Stimulated activated CD4-positive, alpha-beta T cell treated with anti-CD3 and anti-CD28 coated beads, Interleukin-4, amount 100 ng/mL, for 1 hour (primary cell): Measurements from ENCODE around the gene ARHGAP45.

ENCODE experiments used
- DNase-seq: peaks from one replicate; pipeline ENCODE4 v3.0.0-alpha.2; 2020

Gene ARHGAP45

DNA sequence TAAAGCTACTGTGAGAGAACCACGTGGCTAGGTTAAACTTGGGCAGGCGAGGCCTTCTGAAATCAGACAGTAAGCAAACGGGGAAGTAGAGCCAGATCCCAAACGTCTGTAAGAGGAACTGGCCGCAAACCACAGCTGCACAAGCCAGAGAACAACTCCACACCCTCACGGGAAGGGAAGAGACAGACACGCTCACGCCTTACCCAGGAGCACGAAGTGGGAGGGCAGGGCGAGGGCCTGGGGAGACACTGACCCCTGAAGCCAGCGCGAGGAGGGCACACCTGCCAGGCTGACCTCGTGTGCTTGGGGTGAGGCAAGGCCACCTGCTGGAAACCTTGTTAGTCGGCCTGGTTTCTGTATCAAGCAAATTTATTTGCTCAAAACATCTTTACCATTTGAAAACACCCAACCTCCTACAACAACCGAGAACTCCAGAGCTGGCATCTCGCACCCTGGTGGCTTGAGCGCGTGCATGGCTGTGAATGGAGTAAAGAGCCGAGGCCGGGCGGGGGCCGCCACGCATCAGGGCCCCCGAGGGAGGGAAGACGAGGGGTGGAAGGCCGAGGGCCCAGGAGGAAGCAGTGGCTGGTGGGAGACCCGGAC, 20.9 kb downstream of the ARHGAP45 start:
- no peak for DNase-seq

DNA sequence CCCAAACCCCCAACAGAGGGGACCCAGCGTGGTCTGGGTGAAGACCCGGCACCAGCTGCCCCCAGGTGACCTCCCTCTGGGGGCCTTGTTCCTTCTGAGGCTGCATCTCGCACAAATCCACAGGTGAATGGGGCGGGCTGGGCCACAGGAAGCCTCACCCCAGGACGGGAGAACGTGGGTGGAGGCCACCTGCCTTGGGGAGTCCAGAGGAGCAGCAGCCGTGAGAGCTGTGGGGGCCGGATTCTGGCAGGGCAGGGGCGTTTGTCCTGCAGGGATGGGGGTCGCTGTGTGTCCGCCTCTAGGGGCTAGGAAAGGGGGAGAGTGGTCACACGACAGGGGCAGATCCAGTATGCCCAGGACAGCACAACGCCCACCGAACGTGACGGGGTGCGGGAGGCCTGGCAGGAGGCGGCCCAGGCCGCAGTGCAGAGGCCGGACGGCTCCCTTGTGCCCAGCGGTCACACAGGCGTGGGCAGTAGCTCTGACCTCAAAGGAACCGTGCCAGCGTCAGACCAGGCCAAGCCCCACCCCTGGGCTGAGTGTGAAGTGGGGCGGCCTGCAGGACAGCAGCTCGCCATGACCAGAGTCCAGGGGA, 21.5 kb downstream of the ARHGAP45 start:
- no peak for DNase-seq

DNA sequence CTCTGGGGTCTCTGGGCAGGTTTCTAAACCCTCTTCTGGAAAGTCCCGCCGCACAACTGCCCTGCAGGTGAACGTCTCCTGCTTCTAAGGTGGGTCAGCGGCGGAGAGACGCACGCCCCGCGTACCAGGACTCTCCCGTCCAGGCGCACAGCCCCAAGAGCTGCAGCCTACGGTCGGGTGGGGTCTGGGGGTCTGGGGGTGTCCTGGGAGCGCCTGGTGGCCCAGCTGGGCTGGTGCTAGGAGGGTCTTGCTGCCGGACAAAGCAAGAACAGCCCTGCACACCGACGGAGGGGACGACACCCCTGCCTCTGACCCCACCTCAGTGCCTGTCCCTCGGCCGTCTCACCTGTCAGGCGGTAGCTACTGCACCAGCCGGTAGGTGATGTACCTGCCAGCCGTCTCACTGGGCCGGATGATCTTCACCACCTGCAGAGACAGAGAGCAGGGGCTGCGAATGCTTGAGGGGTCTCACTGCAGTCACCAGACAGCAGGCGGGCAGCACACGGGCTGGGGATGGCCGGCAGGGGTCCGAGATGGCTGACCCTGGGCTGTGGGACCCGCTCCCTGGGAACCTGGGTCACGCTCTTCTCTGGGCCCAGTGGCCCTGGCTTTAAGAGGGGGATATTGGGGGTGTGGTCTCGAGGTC, 22.3 kb downstream of the ARHGAP45 start:
- no peak for DNase-seq

DNA sequence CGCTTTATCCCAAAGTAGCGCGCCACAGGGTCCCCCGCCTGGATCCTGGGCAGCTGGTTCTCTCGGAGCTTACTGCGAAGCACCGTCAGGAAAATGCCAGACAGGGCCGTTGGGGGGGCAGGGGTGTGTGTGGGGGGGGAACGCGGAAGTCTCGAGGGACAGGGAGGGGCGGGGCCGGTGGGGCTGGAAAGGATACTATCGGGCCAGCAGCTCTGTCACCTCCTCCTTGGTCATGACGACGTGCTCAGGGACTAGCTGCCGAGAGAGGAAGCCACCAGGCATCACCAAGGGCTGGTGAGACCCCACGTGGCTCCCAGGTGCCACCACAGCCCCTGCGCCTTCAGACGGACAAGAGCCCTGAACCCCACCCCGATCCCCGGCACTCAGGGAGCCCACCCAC, 22.9 kb downstream of the ARHGAP45 start:
- DNase-seq, result no peak

DNA sequence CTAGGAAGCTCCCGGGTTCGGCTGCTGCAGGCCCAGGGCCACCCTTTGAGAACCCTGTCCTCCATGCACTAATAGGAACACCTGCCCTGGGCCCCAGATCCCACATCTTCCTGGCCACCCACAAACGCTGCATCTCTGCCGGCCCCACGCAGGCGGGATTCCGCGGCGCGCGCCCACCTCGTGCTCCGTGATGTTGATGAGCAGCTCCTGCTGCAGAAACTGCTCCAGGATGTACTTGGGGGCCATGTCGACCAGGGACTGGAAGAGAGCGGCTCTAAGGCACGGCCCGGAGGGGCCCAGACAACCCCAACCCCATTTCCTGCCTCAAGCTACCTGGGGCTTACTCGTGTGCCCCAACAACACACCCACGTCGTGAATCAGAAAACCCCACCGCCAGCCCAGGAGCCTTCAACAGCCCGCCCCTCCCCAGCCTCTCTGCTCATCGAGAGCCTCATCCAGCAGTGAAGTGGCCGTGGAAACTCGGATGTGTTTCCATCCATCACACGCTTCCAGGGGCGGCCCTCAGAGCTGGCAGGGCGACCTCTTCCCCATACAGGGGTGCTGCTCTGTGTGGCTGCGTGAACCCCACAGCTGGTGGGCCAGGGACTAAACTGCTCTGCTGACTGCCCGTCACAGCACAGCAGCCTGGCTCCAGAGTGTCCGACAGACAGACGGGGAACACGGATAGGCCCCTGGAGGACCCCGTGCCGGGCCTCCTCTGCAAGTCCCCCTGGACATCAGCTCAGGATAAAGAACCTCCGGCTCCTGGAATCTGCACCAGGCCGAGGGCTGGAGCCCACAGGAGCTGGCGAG, 24.0 kb downstream of the ARHGAP45 start:
- no peak for DNase-seq

DNA sequence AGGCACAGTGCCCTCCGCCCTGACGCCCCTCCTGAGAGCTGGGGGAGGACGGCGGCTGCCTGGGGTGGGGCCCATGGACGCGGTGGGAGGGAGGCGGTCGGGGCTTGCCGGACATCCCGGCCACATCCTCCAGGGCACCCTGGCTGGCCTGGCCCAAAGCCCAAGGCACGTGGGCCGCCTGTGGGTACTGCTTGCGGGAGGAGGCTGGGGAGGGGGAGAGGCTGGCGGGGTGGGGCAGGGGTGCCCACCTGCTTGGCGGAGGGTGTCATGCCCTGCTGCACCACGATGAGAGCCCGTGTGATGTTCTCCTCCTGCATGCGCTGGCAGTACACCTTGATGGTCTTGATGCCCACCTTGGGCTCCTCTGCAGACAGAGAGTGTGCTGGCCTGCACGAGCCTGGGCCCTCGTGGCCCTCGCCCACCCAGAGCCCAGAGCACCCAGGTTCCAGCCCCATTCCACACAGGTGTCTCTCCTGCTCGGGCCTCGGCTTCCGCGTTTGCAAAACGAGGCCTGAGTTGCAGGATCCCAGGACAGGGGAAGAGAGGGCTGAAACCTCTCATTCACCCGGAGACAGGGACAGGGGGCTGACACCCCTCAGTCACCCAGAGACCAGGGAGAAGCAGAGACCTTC, 24.7 kb downstream of the ARHGAP45 start:
- no peak for DNase-seq

DNA sequence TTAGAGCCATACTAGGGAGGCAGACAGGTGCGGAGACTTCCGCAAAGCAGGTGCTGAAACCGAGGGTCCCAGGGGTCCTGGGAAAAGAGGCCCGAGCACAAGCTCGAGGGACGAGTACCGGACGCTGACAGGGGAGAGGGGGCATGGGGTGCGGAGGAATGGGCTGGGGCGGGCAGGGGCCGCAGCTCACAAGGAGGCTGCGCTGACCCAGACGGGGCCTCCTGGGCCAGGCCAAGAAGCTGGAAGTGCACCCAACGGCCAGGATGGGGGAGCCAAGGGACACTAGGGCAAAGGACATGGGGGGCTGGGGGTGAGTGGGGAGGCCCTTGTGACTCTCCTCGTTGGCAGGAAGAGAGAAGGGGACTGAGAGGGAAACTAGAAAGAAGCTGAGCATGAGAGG, 26.4 kb downstream of the ARHGAP45 start:
- DNase-seq, result no peak

DNA sequence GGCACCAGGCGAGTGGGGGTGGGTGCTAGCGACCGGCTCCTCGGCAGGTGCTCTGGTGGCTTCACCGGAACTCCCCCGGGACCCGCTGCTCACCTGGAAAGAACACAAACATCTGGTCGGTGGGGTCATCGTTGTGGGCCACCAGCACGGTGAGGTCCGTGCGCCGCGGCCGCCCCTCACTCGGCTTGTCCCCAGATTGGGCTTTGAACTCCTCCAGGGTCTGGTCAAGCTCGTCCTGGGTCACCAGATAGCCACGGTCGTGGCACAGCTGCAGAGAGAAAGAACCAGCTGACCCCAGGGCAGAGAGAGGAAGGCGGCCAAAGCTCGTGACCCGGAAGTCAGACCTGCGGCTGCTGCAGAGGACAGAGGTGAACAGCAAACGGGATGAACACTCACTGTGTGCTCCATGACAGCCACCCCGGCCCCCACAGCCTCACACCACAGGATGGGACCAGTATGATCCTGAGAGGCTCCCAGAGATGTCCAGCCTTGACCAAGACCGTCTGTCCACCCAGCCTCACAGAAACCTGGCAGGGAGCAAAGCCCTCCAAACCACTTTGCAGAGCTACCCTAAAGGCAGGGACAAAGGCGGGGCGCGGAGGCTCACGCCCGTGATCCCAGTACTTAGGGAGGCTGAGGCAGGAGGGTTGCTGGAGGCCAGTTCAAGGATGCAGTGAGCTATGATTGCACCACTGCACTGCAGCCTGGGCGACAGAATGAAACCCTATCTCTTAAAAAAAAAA, 27.0 kb downstream of the ARHGAP45 start:
- no peak for DNase-seq

DNA sequence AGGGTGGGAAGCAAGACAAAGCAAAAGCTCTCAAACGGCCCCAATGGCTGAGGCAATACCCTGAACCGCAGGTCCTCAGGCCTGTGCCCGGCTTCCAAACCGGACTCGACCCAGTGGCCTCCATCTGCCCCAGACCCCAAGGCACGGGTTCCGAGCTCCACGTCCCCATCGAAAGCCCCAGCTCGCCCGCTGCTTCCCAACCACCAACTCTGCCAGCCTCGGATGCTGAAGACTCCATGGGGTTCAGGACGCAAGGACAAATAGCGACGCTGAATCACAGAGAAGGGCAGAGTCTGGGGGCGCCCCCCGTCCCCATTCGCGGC, 27.6 kb downstream of the ARHGAP45 start:
- no peak for DNase-seq

DNA sequence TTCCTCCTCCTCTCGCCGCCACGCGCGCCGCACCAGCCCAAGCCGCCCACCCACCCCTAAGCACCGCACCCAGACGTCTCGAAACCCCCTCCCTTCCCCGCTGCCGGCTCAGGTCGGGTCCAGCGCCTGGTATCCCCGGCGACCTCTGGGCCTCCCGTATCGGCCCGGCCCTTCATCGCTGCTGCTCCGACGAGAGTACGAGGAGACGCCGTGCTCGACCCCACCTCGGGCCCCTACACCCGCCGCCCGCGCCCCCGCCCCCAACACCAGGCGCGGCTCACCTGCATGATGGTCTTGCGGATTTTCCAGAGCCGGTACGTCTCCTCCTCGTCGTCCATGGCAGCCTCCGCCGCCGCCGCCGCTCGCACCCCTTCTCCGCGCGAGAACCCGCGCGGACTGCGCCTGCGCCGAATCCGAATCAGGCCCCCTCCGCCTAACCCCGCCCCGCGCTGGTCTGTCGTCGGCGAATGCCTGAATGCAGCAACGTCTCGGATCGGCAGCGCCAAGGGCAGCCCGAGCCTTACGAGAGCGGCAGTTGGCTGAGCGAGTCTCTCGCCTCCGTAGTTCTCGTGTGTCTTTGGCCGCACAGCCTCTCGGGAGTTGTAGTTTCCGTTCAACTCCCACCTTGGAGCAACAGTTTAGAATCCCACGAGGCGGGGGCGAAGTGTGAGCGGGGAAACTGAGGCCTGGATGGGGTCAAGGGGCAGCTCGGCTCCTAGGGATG, 28.2 kb downstream of the ARHGAP45 start, which contains the start of gene POLR2E:
POLR2E (minus strand) TSS at position 398 of the 724 bp plus-strand sequence; CDS start at position 338, 60 bp downstream.
- DNase-seq, result peak; percentile 98

DNA sequence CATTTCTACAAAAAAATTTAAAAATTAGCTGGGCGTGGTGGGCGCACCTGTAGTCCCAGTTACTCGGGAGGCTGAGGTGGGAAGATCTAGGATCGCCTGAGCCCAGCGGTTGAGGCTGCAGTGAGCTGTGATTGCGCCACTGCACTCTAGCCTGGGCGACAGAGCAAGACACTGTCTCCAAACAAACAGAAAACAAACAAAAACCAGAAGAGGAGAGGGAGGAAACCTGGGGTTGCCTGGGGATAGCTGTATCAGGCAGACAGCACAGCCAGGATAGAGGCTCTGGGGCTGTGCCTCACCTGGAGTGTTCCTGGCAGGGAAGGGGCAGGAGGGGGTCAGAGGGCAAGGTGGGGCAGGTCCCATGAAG, 30.8 kb downstream of the ARHGAP45 start:
- DNase-seq, result no peak

DNA sequence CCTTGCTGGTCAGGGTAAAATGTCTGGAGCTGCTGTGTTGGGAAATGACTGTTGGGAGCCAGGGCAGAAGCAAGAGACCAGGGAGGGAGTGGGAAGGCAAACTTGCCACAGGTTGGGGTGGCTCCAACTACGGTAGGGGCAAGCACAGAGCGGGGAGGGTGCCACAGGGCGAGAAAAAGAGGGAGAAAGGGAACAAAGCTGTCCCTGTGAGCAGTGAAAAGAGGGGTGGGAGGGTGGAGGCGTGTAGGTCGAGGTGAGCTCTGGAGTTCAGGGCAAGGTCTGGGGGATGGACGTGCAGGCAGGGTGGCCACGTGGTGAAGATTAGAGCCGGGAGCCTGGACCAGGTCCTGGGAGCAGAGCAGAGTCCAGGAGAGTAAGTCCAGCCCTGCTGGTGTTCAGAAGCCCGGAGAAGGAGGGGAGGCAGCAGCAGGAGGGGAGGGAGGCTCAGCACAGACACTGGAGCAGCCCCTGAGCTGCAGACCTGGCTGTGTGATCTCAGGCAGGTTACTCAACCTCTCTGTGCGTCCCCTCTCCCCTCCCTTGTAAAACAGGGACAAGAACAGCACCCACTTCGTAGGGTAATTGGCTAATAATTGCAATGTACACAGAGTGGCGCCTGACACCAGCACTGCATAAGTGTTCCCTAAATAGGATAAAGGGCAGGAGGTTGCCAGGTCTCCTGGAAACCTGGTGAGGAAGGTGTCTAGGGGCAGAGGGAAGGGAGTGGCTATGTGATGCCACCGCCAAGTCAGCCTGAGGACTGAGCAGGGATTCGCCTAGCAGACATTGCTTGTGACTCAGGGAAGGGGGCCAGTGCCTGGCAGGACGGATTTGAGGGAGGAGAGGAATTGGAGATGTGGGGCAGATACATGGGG, 31.4 kb downstream of the ARHGAP45 start:
- no peak for DNase-seq

DNA sequence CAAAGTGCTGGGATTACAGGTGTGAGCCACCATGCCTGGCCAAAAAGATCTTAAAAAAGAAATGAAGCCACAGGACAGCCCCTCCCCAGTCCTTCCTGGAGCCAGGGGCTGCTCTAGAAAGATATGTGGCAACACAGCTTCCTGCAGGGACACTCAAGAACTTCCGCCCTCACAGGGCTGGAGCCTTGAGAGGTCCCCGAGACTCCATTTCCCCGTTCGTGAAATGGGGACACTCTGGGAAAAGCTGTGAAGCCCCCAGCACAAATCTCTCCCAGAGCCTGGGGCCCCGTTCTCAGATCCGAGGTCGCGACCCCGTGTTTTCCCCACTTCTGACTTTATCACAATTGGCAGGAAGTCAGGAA, 34.4 kb downstream of the ARHGAP45 start:
- DNase-seq, result no peak

DNA sequence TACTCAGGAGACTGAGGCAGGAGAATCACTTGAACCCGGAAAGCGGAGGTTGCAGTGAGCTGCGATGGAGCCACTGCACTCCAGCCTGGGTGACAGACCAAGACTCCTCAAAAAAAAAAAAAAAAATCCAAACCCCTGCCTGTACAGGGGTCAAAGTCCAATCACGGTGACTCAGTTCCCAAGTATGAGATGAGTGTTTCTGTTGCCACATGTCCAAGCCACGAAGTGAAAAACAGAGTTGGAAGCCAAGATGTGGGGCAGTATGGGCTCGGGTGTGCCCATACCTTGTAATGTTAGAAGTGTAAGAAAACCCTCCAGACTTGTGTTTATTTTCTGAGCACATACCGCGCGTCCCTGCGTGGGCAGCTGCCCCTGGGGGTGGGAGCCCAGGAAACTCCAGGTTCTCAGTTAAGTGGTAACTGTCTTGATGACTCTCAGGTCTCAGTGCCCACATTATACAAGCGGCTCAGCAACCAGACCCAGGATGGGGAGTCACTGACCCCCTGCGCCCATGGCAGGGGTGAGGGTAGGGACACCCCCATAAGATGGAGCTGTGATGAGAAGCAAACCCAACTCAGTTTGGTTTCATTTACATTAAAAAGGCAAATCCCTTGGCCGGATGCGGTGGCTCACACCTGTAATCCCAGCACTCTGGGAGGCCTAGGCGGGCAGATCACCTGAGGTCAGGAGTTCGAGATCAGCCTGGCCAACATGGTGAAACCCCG, 35.6 kb downstream of the ARHGAP45 start:
- DNase-seq, result peak; percentile 65

DNA sequence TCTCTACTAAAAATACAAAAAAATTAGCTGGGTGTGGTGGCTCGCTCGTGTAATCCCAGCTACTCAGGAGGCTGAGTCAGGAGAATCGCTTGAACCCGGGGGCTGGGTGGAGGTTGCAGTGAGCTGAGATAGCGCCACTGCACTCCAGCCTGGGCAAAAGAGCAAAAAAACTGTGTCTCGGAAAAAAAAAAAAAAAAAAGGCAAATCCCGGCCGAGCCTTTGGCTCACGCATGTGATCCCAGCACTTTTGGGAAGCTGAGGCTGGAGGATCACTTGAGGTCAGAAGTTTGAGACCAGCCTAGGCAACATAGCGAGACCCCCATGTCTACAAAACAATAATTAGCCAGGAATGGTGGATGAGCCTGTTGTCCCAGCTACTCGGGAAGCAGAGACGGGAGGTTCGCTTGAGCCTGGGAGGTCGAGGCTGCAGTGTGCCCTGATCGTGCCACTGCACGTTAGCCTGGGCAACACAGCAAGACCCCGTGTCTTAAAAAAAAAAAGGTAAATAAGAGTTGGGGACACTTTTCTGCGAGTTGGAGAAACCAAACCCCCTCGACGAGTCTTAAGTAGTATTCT, 36.3 kb downstream of the ARHGAP45 start:
- DNase-seq, result no peak

DNA sequence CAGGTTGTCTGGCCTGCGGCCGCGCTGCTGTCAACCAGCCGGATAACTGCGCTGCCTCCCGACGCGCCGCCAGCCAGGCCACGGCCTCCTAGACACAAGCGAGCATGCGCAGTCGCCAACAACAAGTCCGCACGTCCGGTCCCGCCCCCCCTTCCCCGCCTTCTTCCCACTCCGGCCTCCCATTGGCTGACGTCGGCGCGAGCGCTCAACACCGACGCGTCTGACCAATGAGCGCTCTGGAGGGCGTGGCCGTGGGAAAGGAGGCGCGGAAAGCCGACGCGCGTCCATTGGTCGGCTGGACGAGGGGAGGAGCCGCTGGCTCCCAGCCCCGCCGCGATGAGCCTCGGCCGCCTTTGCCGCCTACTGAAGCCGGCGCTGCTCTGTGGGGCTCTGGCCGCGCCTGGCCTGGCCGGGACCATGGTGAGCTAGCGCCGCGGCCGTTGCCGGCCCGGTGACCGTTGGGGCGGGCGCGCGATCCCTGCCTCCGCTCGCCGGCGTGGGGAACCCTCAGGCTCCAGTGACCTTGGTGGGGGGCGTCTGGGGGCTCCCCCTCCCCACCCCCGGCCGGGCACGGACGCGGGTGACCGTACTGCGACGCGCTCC, 36.8 kb downstream of the ARHGAP45 start, which contains the start of gene GPX4:
GPX4 (plus strand) TSS at position 287 of the 603 bp plus-strand sequence; CDS start at position 337, 50 bp downstream.
- peak; percentile 98 for DNase-seq

DNA sequence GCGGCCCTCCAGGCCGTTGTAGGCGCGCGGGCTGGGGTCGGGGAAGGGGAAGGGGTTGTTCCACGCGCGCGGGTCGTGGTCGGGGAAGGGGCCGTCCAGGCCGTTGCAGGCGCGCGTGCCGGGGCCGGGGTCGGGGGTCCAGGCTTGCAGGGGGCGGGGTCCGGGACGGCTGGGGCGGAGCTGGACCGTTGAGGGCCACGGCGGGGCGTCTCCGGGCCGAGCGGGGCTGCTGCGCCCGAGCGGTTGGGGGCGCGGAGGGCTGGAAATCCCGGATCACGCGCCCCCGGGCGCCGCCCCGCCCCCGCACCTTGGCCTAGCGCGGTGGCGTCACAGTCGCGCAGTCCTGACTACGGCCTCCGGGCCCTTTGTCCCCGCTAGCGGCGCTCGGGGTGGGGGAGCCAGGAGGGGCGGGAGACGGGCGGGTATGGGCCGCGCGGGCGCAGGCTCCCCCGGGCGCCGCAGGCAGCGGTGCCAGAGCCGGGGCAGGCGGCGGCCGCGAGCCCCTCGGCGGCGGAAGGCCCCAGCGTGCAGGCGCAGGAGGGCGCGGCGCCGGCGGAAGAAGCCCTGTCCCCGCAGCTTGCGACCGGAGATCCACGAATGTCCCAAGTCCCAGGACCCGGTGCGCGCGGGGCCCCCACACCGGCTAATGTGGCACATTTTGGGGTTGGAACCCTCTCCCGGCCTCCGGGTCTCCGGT, 37.5 kb downstream of the ARHGAP45 start:
- DNase-seq, result peak; percentile 79

DNA sequence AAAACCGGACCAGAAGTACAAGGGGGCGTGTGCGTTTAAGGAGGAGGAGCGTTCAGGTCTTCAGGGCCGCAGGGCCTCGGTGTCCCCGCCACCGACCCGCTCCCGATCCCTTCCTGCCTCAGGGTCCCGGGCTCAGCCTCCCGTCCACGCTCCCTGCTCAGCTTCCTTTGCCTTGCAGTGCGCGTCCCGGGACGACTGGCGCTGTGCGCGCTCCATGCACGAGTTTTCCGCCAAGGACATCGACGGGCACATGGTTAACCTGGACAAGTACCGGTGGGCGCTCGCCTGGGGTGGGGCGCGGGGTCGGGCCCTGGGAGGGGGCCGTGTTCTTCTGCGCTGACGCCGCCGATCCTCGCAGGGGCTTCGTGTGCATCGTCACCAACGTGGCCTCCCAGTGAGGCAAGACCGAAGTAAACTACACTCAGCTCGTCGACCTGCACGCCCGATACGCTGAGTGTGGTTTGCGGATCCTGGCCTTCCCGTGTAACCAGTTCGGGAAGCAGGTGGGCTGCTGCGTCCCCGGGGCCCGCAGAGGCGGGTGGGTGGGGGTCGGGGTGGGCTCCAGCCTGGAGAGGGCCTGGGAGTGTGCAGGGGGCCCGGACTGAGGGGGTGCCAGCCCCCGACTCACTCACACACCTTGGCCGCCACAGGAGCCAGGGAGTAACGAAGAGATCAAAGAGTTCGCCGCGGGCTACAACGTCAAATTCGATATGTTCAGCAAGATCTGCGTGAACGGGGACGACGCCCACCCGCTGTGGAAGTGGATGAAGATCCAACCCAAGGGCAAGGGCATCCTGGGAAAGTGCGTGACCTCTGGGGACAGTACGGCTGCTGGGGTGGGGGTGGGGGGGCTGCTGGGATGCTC, 38.3 kb downstream of the ARHGAP45 start:
- no peak for DNase-seq
